Loucy (cell line): Measurements from ENCODE around the gene ETV3.

ENCODE experiments used
- CTCF ChIP-seq: fragments of 200-600 bp; sonication (generic); conservative IDR thresholded peaks from 2 replicates; pipeline ENCODE4 v1.5.1; 2014; ENCODE audit warnings: mild to moderate bottlenecking, antibody characterized with exemption, low read length
- EZH2phosphoT487 ChIP-seq: fragments of 200-600 bp; IDR thresholded peaks from 2 replicates; pipeline ENCODE4 v1.6.1; 2018; ENCODE audit warnings: antibody characterized with exemption, mild to moderate bottlenecking, moderate library complexity, borderline replicate concordance

GRCh38 chr1:157133426-157133825 is 4.8 kb downstream of the ETV3 start:
- no peak for TF ChIP-seq CTCF
- no peak for TF ChIP-seq EZH2phosphoT487
